Muscle layer of duodenum (tissue), 2 donors: ENCODE data around the gene UPF3A.

Experiments
- H3K27ac ChIP-seq: one replicate; pipeline ENCODE4 v1.7.0; 2013; ENCODE audit warnings: mild to moderate bottlenecking, low read length
- H3K27me3 ChIP-seq: one replicate; pipeline ENCODE4 v1.7.0; 2013; ENCODE audit warnings: low read depth, mild to moderate bottlenecking, control low read depth, low read length
- H3K36me3 ChIP-seq, 2 donors: one replicate each; pipeline ENCODE4 v1.7.0; 2013; ENCODE audit warnings: low read length in 2 of 2, control low read depth in 1 of 2, mild to moderate bottlenecking in 1 of 2; ENCODE audit not compliant: insufficient read depth in 2 of 2, control insufficient read depth in 1 of 2
- H3K4me1 ChIP-seq, 2 donors: one replicate each; pipeline ENCODE4 v1.7.0; 2013; ENCODE audit warnings: low read length in 2 of 2, mild to moderate bottlenecking in 2 of 2, control low read depth in 1 of 2, moderate library complexity in 1 of 2; ENCODE audit not compliant: insufficient read depth in 2 of 2, control insufficient read depth in 1 of 2
- H3K4me3 ChIP-seq, 2 donors: one replicate each; pipeline ENCODE4 v1.7.0; 2013; ENCODE audit warnings: low read length in 2 of 2, low read depth in 1 of 2, mild to moderate bottlenecking in 1 of 2
- H3K9me3 ChIP-seq, 2 donors: one replicate each; pipeline ENCODE4 v1.7.0; 2013; ENCODE audit warnings: low read length in 2 of 2, control low read depth in 1 of 2, mild to moderate bottlenecking in 1 of 2; ENCODE audit not compliant: control insufficient read depth in 1 of 2
- donor health status: healthy.

The UPF3A gene

GRCh38 chr13:114283576-114283975 lies 2.2 kb downstream of the UPF3A start:
- Histone ChIP-seq H3K27me3 (no peaks in the 10 kb centered on the region), H3K9me3 (no peaks in the 10 kb centered on the region), H3K4me3 (no peak overlapping the region), H3K4me1 (peaks cover 13 to 19% of the 10 kb centered on the region in 2 donors), H3K27ac (no peak overlapping the region), H3K36me3 (peaks cover 12 to 21% of the 10 kb centered on the region in 2 donors)

DNA sequence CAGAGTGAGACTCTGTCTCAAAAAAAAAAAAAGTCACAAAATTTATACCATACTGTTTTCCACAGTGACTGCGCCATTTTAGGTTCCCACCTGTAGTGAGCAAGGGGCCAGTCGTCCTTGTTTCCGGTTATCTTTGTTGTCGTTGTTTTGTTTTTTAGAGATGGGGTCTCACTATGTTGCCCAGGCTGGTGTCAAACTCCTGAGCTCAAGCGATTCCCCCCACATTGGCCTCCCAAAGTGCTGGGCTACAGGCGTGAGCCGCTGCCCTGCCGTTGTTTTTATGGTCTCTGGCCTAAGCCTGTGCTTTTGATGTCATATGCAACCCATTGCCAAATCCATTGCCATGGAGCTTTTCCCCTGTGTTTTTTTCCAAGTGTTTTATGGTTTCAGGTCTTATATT lies 3.3 kb downstream of the UPF3A start:
- Histone ChIP-seq H3K27ac (no peak overlapping the region), H3K36me3 (peaks cover 12 to 27% of the 10 kb centered on the region in 2 donors), H3K4me3 (no peak overlapping the region), H3K9me3 (no peaks in the 10 kb centered on the region), H3K4me1 (peaks cover 13 to 19% of the 10 kb centered on the region in 2 donors), H3K27me3 (no peaks in the 10 kb centered on the region)

- Histone ChIP-seq H3K4me3 (no peak overlapping the region), H3K36me3 (peaks cover 12 to 27% of the 10 kb centered on the region in 2 donors), H3K27me3 (no peaks in the 10 kb centered on the region), H3K27ac (no peak overlapping the region), H3K9me3 (no peaks in the 10 kb centered on the region), H3K4me1 (peaks cover 9 to 18% of the 10 kb centered on the region in 2 donors)
These were observed 3.9 kb downstream of the UPF3A start for GRCh38 chr13:114285166-114285808.

DNA sequence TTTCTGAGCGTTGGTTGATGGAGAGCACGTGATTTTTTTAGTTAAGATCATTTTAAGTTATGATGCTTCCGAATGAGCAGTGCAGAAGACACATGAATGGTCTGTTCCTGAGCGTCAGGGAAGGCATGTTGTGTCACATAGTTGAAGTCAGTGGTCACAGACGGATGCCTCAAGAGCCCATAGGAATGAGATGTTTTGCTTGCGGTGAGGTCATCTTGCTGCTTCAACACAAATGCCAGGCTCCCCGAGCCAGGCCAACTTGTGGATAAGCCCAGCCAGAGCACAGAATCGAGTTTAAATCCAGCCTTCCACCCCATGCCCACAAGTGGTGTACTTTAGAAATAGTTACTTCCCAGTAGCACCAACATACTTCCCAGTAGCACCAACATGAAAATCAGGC lies 5.4 kb downstream of the UPF3A start:
- Histone ChIP-seq H3K27me3 (no peaks in the 10 kb centered on the region), H3K36me3 (peaks cover 17 to 28% of the 10 kb centered on the region in 2 donors), H3K9me3 (no peaks in the 10 kb centered on the region), H3K27ac (no peak overlapping the region), H3K4me1 (peaks cover 4 to 12% of the 10 kb centered on the region in 2 donors), H3K4me3 (no peak overlapping the region)

GRCh38 chr13:114288157-114288591 lies 6.8 kb downstream of the UPF3A start:
- H3K4me1 ChIP-seq = peaks cover 4 to 5% of the 10 kb centered on the region in 2 donors
- H3K27me3 ChIP-seq = no peaks in the 10 kb centered on the region
- H3K36me3 ChIP-seq = peaks cover 23 to 37% of the 10 kb centered on the region in 2 donors
- H3K9me3 ChIP-seq = no peaks in the 10 kb centered on the region
- H3K4me3 ChIP-seq = no peak overlapping the region
- no peak overlapping the region for H3K27ac ChIP-seq

- Histone ChIP-seq H3K36me3 (peaks cover 26 to 62% of the 10 kb centered on the region in 2 donors), H3K27ac (no peak overlapping the region), H3K9me3 (no peaks in the 10 kb centered on the region), H3K4me3 (no peak overlapping the region), H3K4me1 (no peaks in the 10 kb centered on the region), H3K27me3 (no peaks in the 10 kb centered on the region)
These were observed 15.0 kb downstream of the UPF3A start for GRCh38 chr13:114296448-114296847.

DNA sequence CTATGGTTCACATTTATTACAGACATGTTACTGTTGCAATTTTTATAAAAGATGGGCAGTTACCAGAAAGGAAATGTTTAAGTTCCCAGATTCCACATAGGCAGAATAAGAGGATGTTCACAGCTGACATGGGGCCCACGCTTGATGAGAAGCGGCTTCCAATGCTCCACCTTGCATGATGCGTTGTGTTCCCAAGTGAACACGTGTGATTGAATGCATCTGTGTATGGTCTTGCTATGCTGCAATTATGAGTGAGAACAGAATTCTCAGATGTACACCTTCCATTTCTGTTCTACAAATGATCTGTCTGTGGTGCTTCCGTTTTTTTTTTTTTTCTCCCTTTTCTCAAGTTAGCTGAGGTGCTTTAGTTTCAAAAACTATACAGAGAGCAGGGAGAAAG lies 15.5 kb downstream of the UPF3A start:
- Histone ChIP-seq H3K36me3 (peaks cover 26 to 62% of the 10 kb centered on the region in 2 donors), H3K4me1 (no peaks in the 10 kb centered on the region), H3K27me3 (no peaks in the 10 kb centered on the region), H3K27ac (no peak overlapping the region), H3K9me3 (no peaks in the 10 kb centered on the region), H3K4me3 (no peak overlapping the region)

- Histone ChIP-seq H3K36me3 (peaks cover 35 to 68% of the 10 kb centered on the region in 2 donors), H3K27ac (no peak overlapping the region), H3K27me3 (no peaks in the 10 kb centered on the region), H3K4me1 (no peaks in the 10 kb centered on the region), H3K4me3 (no peak overlapping the region), H3K9me3 (no peaks in the 10 kb centered on the region)
These were observed 17.5 kb downstream of the UPF3A start for GRCh38 chr13:114298866-114299265.

GRCh38 chr13:114299604-114300305 lies 18.4 kb downstream of the UPF3A start:
- Histone ChIP-seq H3K36me3 (peaks cover 41 to 74% of the 10 kb centered on the region in 2 donors), H3K4me3 (no peak overlapping the region), H3K27me3 (no peaks in the 10 kb centered on the region), H3K4me1 (no peaks in the 10 kb centered on the region), H3K27ac (no peak overlapping the region), H3K9me3 (no peaks in the 10 kb centered on the region)

DNA sequence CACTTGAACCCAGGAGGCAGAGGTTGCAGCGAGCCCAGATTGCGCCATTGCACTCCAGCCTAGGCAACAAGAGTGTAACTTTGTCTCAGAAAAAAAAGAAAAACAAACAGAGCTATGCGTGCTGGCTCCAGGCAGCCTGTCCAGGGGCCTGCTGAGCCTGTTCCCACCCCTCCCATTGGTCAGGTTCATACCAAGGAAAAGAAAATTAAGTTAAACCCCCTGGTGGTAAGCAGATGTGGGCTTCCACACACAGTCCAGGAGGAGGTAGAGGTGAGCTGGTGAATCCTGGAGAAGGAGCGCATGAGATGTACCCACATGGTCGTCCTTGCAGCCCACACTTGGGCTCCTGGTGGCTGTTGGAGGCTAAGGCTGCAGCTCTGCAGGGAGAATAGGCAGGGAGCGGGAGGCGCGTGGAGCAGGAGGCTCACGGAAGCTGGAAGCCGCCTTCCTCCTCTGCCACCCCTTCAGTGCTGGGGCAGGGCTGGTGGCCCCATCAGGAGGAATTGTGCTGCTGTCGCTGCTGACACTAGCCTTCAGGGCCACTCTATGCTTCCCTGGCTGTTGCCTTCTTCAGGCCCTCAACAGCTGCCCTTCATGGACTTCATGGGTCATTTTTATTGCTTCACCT lies 22.4 kb downstream of the UPF3A start:
- Histone ChIP-seq H3K27me3 (no peaks in the 10 kb centered on the region), H3K27ac (no peak overlapping the region), H3K4me3 (no peak overlapping the region), H3K4me1 (no peaks in the 10 kb centered on the region), H3K9me3 (no peaks in the 10 kb centered on the region), H3K36me3 (peaks cover 48 to 61% of the 10 kb centered on the region in 2 donors)

DNA sequence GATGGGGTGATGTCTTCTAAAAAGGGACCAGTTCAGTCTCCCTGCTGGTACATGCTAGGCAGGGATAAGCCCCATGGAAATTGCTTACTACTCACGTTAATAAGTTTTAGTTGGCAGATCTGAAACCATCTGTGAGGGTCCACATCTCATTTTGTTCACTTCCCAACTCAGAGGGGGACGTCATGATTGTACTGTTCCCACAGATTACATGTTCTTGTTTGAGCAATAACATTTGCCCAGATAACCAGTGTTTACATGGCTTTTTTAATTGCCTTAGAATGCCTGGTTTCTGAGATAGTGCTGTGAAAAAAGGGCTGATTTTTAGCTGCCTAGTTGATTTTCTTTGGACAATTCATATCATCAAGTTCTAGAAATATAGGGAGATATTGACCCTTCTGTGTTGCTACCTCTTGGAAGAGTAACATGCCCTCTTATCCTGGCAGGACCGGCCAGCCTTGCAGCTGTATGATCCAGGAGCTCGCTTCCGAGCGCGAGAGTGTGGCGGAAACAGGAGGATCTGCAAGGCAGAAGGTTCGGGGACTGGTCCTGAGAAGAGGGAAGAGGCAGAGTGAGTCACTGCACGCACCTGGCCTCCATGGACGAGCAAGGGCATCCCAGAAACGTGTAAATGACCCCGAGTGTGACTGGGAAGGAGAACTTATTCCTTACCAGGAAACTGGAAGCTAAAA lies 23.1 kb downstream of the UPF3A start:
- Histone ChIP-seq H3K4me1 (no peaks in the 10 kb centered on the region), H3K27ac (no peak overlapping the region), H3K36me3 (peaks cover 41 to 54% of the 10 kb centered on the region in 2 donors), H3K9me3 (no peaks in the 10 kb centered on the region), H3K27me3 (no peaks in the 10 kb centered on the region), H3K4me3 (no peak overlapping the region)
